Measurements from ENCODE around the gene NKX2-4. TPM values are rescaled to one million over a fixed set of nuclear protein-coding genes. Genes with fewer than 3 reads are reported as not detected.

The NKX2-4 gene
- total RNA-seq, 1 donor, result not detected

- peak in 2 of 3 donors; percentile 34 to 48 for DNase-seq (ENCODE audit: low read depth in 2 of 3, low spot score in 2 of 3)
Observed at GRCh38 chr20:21395051-21395665, 2.2 kb downstream of the NKX2-4 start.

- DNase-seq (ENCODE audit: low read depth in 2 of 3, low spot score in 2 of 3), result no peak
Observed at GRCh38 chr20:21394551-21394950, 2.8 kb downstream of the NKX2-4 start.

- DNase-seq (ENCODE audit: low read depth in 2 of 3, low spot score in 2 of 3), result peak in 1 of 3 donors; percentile 44
Observed at GRCh38 chr20:21393816-21394519, 3.4 kb downstream of the NKX2-4 start.

GRCh38 chr20:21393166-21393565 is 4.2 kb downstream of the NKX2-4 start:
- DNase-seq (ENCODE audit: low read depth in 2 of 3, low spot score in 2 of 3), result no peak

- peak in 1 of 3 donors; percentile 37 for DNase-seq (ENCODE audit: low read depth in 2 of 3, low spot score in 2 of 3)
Observed at GRCh38 chr20:21391972-21392352, 5.4 kb downstream of the NKX2-4 start.

- peak in 2 of 3 donors; percentile 32 to 38 for DNase-seq (ENCODE audit: low read depth in 2 of 3, low spot score in 2 of 3)
Observed at GRCh38 chr20:21391185-21391971, 5.9 kb downstream of the NKX2-4 start.

GRCh38 chr20:21390768-21391167 is 6.6 kb downstream of the NKX2-4 start:
- DNase-seq (ENCODE audit: low read depth in 2 of 3, low spot score in 2 of 3), result no peak

GRCh38 chr20:21389368-21389767 is 8.0 kb downstream of the NKX2-4 start:
- DNase-seq (ENCODE audit: low read depth in 2 of 3, low spot score in 2 of 3), result no peak

- DNase-seq (ENCODE audit: low read depth in 2 of 3, low spot score in 2 of 3), result no peak
Observed at GRCh38 chr20:21388566-21388965, 8.8 kb downstream of the NKX2-4 start.

GRCh38 chr20:21387528-21387927 is 9.8 kb downstream of the NKX2-4 start:
- no peak for DNase-seq (ENCODE audit: low read depth in 2 of 3, low spot score in 2 of 3)

GRCh38 chr20:21386111-21386510 is 11.2 kb downstream of the NKX2-4 start:
- no peak for DNase-seq (ENCODE audit: low read depth in 2 of 3, low spot score in 2 of 3)

- DNase-seq (ENCODE audit: low read depth in 2 of 3, low spot score in 2 of 3), result no peak
Observed at GRCh38 chr20:21384308-21384892, 12.9 kb downstream of the NKX2-4 start.

GRCh38 chr20:21381619-21382018 is 15.7 kb downstream of the NKX2-4 start:
- no peak for DNase-seq (ENCODE audit: low read depth in 2 of 3, low spot score in 2 of 3)

- DNase-seq (ENCODE audit: low read depth in 2 of 3, low spot score in 2 of 3), result no peak
Observed at GRCh38 chr20:21380711-21381110, 16.6 kb downstream of the NKX2-4 start.

- DNase-seq (ENCODE audit: low read depth in 2 of 3, low spot score in 2 of 3), result no peak
Observed at GRCh38 chr20:21378259-21378658, 19.1 kb downstream of the NKX2-4 start.

GRCh38 chr20:21377701-21378100 is 19.6 kb downstream of the NKX2-4 start:
- no peak for DNase-seq (ENCODE audit: low read depth in 2 of 3, low spot score in 2 of 3)

- no peak for DNase-seq (ENCODE audit: low read depth in 2 of 3, low spot score in 2 of 3)
Observed at GRCh38 chr20:21376626-21377025, 20.7 kb downstream of the NKX2-4 start.

- DNase-seq (ENCODE audit: low read depth in 2 of 3, low spot score in 2 of 3), result no peak
Observed at GRCh38 chr20:21373436-21373835, 23.9 kb downstream of the NKX2-4 start.

- no peak for DNase-seq (ENCODE audit: low read depth in 2 of 3, low spot score in 2 of 3)
Observed at GRCh38 chr20:21372016-21372415, 25.3 kb downstream of the NKX2-4 start.

- no peak for DNase-seq (ENCODE audit: low read depth in 2 of 3, low spot score in 2 of 3)
Observed at GRCh38 chr20:21371193-21371592, 26.1 kb downstream of the NKX2-4 start.

GRCh38 chr20:21368791-21369190 is 28.5 kb downstream of the NKX2-4 start:
- DNase-seq (ENCODE audit: low read depth in 2 of 3, low spot score in 2 of 3), result no peak
